ENCODE data around the gene ZP1. TPM values are rescaled to one million over a fixed set of nuclear protein-coding genes. Genes with fewer than 3 reads are reported as not detected.

Gene ZP1
- total and polyA plus RNA-seq, 10 of the 15 experiments (the other 5 are each of a cell fraction or from before 2014, with no cell fraction given), result not detected

GRCh38 chr11:60915248-60915914, 48.0 kb downstream of the ZP1 start (continued):
- TF ChIP-seq ATF3 (IDR thresholded peaks at IDR 0.05; ENCODE audit: borderline replicate concordance, extremely low read depth, low read depth, low read length) (no peak), HDAC2 (IDR thresholded peaks at IDR 0.05) (no peak), STAT1 (conservative IDR thresholded peaks at IDR 0.05) (no peak), NFIC (IDR thresholded peaks at IDR 0.05; ENCODE audit: low read depth, low read length) (no peak), SP1 (IDR thresholded peaks at IDR 0.05; ENCODE audit: low read depth, low read length) (no peak), SMAD5 (IDR thresholded peaks at IDR 0.05; ENCODE audit: low read depth) (no peak), CBX3 (IDR thresholded peaks at IDR 0.05; ENCODE audit: borderline replicate concordance, low read depth) (no peak), IRF5 (IDR thresholded peaks at IDR 0.05; ENCODE audit: borderline replicate concordance) (no peak), KDM1A (IDR thresholded peaks at IDR 0.05; ENCODE audit: borderline replicate concordance) (no peak), BRCA1 (IDR thresholded peaks at IDR 0.05; ENCODE audit: low read depth, low read length) (no peak), NKRF (conservative IDR thresholded peaks at IDR 0.05) (peak; percentile 37), PBX3 (IDR thresholded peaks at IDR 0.05; ENCODE audit: insufficient replicate concordance, low read depth, low read length) (no peak), FOS (IDR thresholded peaks at IDR 0.05; ENCODE audit: borderline replicate concordance, extremely low read depth, insufficient read length) (no peak), ESRRA (IDR thresholded peaks at IDR 0.05; ENCODE audit: low read length) (no peak)
- TF ChIP-seq, protein P1, sequence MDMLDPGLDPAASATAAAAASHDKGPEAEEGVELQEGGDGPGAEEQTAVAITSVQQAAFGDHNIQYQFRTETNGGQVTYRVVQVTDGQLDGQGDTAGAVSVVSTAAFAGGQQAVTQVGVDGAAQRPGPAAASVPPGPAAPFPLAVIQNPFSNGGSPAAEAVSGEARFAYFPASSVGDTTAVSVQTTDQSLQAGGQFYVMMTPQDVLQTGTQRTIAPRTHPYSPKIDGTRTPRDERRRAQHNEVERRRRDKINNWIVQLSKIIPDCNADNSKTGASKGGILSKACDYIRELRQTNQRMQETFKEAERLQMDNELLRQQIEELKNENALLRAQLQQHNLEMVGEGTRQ (IDR thresholded peaks at IDR 0.05; ENCODE audit: borderline replicate concordance, low read depth, low read length), result no peak
- TF ChIP-seq, protein P2, sequence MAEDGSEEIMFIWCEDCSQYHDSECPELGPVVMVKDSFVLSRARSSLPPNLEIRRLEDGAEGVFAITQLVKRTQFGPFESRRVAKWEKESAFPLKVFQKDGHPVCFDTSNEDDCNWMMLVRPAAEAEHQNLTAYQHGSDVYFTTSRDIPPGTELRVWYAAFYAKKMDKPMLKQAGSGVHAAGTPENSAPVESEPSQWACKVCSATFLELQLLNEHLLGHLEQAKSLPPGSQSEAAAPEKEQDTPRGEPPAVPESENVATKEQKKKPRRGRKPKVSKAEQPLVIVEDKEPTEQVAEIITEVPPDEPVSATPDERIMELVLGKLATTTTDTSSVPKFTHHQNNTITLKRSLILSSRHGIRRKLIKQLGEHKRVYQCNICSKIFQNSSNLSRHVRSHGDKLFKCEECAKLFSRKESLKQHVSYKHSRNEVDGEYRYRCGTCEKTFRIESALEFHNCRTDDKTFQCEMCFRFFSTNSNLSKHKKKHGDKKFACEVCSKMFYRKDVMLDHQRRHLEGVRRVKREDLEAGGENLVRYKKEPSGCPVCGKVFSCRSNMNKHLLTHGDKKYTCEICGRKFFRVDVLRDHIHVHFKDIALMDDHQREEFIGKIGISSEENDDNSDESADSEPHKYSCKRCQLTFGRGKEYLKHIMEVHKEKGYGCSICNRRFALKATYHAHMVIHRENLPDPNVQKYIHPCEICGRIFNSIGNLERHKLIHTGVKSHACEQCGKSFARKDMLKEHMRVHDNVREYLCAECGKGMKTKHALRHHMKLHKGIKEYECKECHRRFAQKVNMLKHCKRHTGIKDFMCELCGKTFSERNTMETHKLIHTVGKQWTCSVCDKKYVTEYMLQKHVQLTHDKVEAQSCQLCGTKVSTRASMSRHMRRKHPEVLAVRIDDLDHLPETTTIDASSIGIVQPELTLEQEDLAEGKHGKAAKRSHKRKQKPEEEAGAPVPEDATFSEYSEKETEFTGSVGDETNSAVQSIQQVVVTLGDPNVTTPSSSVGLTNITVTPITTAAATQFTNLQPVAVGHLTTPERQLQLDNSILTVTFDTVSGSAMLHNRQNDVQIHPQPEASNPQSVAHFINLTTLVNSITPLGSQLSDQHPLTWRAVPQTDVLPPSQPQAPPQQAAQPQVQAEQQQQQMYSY (CRISPR knock-in tag; IDR thresholded peaks at IDR 0.05), result no peak
- TF ChIP-seq, protein P3, sequence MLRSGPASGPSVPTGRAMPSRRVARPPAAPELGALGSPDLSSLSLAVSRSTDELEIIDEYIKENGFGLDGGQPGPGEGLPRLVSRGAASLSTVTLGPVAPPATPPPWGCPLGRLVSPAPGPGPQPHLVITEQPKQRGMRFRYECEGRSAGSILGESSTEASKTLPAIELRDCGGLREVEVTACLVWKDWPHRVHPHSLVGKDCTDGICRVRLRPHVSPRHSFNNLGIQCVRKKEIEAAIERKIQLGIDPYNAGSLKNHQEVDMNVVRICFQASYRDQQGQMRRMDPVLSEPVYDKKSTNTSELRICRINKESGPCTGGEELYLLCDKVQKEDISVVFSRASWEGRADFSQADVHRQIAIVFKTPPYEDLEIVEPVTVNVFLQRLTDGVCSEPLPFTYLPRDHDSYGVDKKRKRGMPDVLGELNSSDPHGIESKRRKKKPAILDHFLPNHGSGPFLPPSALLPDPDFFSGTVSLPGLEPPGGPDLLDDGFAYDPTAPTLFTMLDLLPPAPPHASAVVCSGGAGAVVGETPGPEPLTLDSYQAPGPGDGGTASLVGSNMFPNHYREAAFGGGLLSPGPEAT (IDR thresholded peaks at IDR 0.05; ENCODE audit: low read depth), result peak; percentile 78
